IPS-11a (cell line): ENCODE data around the gene ZSCAN20.
"Not testable (repeated sequence)": the region's sequence is repeated elsewhere in the genome, so short reads cannot be mapped to it uniquely, and the experiment has no call there.

ENCODE experiments used
- H3K4me3 ChIP-seq: one replicate; pipeline ENCODE4 v1.5.1; 2013; ENCODE audit warnings: low read depth, low read length, control low read depth

Gene ZSCAN20

DNA sequence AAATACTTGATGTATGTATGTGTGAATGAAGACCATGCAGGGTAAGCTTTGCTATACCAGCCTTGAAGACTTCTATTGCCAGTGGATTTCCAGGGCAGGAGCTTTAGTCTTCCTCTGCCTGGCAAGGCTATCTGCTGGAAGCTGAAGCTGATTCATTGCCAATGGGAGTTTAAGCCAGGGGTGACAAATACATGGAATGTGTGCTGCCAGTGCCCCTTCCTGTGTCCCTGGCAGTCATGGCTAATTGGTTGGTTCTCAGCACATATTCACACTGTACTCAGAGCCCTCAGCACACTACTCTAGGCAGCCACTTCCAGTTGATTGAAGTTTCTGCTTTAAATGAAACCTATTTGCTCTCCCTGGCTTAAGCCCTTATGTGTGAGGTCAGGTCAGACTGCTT is 1.5 kb downstream of the ZSCAN20 start:
- H3K4me3 ChIP-seq = no peak overlapping the region

DNA sequence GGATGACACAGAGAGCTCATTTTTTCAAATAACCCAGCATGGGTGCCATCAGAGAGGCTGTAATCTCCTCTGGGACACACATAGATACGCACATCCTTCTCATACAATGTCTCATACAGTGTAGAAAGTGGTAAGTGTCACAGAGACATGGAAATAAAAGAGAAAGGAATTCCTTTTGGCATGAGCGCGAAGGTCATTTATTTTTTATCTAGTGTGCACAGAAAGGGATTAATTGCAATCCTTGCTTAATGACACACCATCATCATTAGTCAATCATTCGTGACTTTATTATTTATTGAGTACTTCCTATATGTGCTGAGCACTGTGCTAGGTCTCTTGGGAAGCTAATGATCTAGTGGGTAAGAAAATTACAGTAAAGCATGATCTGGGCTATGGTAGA is 5.0 kb downstream of the ZSCAN20 start:
- H3K4me3 ChIP-seq = no peak overlapping the region

DNA sequence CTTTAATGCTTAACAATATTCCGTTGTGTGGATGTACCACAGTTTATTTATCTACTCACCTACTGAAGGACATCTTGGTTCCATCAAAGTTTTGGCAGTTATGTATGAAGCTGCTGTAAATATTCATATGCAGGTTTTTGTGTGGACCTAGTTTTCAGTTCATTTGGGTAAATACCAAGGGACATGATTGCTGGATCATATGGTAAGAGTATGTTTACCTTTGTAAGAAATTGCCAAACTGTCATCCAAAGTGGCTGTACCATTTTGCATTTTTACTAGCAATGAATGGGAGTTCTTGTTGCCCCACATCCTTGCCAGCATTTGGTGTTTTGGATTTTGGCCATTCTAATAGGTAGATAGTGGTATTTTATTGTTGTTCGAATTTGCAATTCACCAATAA is 10.0 kb downstream of the ZSCAN20 start:
- no peak overlapping the region for H3K4me3 ChIP-seq

DNA sequence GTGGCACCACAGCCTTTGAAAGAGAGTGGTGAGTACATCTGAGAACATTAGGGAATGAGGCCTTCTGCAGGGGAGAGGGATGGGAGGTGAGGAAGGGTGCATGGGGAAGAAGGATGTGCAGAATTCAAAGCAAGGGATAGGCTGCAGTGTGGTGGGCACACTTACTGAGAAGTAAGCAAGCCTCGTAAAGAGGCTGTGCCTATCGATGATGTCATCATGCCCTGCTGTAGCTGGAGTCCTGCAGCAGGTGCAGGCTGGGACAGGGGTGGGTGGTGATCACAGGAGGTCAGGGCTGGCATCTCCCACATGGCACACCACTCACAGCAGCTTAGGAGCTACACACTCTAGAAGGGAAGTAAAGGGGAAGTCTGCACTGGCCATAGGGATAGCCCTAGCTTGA is 16.2 kb downstream of the ZSCAN20 start:
- no peak overlapping the region for H3K4me3 ChIP-seq

DNA sequence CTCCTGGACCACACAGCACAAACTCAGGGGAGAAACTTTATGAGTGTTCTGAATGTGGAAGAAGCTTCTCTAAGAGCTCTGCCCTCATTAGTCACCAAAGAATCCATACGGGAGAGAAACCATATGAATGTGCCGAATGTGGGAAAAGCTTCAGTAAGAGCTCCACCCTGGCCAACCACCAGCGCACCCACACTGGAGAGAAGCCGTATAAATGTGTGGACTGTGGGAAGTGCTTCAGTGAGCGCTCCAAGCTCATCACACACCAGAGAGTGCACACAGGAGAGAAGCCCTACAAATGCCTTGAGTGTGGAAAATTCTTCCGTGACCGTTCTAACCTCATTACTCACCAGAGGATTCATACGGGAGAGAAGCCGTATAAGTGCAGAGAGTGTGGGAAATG is 22.5 kb downstream of the ZSCAN20 start:
- no peak overlapping the region for H3K4me3 ChIP-seq

DNA sequence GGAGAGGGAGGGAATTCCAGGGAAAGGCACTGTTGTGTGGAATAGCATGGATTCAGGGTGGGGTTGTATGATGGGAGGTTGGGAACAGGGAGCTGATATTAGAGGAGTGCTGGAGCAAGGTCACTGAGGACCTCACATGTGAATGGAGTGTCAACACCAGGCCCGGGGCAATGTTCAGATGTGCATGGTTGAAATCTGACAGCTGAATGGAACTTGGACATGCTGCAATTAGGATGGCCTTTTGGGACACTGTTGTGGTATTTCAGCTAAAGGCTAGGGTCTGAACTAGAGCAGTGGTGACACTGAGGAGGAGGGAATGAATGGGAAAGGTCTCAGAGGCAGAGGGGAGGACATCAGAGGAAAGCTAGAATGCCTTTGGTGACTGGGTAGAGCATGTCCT is 25.0 kb downstream of the ZSCAN20 start:
- H3K4me3 ChIP-seq = no peak overlapping the region

DNA sequence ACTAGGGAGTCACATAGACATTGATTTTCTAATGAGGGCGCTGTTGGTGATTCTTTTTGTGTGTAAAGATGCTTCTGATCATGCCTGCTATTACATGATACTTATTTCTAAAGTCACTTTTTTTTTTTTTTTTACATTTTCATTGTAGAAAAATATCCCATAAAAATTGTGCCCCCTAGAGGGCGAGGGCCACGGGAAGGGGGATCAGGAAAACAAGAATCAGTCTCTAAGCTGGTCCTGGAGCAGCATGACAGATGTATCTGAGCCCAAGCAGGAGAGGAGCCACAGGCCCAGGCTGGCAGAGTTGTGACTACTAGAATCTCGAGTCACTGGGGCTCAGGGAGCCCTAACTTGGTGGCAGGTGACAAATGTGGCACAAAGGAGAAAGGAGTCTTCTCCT is 28.1 kb downstream of the ZSCAN20 start:
- H3K4me3 ChIP-seq = no peak overlapping the region

DNA sequence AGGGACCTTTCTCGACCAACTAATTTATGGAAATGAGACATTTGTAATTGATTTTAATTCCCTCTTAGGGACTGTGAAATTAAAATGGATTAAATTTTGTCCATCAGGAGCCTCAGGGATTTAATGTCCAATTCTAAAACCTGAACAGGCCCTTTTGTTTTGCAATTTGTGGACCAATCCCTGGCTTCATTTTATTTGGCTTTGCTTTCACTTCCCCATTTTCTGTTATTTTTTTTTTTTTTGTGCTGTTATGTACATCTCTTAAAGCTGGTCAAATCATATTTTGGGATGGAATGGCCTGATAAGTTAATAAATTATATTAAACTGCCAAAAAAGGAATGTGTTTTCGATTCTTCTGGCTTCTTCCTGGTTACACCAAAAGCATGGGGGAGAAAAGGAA is 28.9 kb downstream of the ZSCAN20 start:
- no peak overlapping the region for H3K4me3 ChIP-seq

DNA sequence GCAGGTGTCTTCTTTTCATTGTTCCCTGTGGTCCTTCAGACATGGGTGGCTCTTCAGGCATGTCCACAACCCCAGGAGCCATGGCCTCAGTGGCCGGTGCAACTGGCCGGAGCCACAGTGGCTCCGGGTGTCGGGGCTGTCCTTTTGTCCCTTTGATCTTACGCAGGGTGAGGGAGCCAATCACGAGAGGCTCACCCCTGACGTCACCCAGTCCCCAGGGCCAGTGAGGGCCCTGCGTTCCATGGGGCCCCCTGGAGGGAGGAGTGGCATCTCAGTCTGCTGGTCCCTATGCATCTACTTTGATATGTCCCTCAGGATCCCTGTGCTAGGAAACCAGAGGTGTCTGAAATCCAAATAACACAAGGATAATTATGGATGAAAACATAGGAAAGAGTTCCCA is 29.3 kb downstream of the ZSCAN20 start:
- no peak overlapping the region for H3K4me3 ChIP-seq

DNA sequence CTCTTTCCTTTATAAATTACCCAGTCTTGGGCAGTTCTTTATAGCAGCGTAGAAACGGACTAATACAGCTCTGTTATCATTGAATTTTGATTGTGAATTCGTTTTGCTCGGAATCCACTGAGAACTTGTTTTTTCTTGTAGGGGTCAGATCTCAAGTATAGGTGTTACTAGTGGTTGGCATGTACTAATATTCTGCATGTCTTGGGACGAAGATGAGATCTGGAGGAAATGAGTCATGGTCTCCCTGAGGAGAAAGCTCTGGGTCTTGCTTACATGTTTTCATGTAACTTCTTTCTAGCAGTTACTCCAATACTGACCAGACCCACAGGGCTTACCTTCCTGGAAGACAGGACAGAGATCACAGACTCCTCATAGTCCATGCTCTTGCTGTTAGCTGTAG is 30.3 kb downstream of the ZSCAN20 start:
- H3K4me3 ChIP-seq = no peak overlapping the region

DNA sequence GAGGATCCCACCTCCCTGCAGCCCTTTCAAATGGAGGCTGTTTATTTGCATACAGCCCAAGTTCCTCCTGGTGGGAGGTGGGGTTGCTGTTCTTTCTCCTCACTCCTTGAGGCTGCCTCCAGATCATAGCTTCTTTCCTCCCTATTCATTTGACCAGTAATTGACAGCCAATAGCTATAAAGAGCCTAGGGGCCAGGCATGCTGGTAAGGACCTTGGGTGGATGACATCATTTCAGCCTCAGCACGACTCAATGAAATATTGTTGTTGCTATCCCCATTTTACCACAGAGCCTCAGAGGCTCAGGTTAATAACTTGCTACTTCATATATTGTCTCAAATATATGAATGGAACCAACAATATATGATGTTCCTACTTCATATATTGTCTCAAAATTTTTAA is 31.1 kb downstream of the ZSCAN20 start:
- no peak overlapping the region for H3K4me3 ChIP-seq

DNA sequence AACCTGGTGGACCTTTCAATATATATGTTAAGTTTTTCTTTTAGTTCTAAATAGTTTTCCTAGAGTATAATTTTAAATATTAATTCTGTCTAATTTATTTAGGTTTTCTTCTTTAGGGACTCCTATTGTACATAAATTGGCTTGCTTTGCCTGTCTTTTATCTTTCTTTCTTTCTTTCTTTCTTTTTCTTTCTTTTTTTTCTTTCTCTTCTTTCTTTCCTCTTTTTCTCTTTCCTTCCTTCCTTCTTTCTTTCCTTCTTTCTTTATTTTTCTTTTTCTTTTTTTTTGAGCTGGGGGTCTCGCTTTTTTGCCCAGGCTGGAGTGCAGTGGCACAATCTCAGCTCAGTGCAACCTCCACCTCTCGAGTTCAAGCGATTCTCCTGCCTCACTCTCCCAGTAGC is 35.2 kb downstream of the ZSCAN20 start:
- no peak overlapping the region for H3K4me3 ChIP-seq

DNA sequence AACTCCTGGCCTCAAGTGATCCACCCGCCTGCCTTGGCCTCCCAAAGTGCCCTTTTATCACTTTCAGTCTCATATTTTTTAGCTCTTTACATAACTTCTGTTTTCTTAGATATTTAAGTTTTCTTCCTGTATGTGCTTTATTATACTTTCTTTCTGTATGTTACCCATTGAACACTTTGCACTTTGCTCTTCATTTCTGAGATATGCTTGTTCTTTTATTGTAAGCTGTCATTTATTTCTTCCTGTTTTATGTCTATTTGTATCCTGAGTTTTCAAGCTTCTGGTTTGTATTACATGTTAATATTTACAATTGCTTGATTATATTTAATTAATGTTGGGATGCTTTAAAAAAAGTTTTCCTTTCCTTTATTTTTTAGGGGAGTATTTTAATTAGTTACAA is 35.7 kb downstream of the ZSCAN20 start:
- H3K4me3 ChIP-seq = no peak overlapping the region

DNA sequence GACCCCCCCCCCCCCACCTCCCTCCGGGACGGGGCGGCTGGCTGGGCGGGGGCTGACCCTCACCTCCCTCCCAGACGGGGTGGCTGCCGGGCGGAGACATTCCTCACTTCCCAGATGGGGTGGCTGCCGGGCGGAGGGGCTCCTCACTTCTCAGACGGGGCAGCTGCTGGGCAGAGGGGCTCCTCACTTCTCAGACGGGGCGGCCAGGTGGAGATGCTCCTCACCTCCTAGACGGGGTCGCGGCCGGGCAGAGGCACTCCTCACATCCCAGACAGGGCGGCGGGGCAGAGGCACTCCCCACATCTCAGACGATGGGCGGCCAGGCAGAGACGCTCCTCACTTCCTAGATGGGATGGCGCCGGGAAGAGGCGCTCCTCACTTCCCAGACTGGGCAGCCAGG is 36.8 kb downstream of the ZSCAN20 start:
- H3K4me3 ChIP-seq = not testable (repeated sequence)

DNA sequence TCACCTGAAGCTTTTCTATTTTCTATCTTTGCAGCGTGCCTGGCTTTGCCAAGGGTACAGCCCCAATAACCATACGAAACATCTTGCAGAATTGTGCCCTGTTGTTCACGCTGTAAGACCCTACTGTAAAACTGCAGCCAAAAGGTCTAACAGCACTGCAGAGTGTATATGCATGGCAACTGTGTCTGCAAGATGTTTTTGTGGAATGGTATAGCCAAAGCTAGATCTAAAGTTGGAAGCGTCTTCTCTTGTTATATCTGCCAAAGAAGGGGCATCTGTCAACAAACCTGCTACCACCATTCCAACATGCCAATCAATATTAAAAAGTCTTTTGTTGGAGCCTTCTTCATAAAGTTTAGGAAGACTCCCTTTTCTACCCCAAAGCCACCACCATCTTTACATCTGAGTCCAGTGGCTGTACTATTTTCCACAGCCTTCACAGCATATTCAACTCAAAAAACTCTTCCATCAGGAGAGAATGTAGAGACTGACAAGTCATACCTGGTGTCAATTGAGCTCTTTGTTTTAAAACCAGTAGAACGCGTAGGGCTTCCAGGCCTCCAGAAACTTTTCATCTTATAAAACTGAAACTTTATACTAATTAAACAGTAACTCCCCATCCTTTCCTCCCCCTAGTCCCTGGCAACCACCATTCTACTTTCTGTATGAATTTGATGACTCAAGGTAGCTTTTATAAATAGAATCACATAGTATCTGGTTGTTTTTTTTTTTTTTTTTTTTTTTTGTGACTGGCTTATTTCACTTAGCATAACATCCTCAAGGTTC is 40.0 kb downstream of the ZSCAN20 start:
- H3K4me3 ChIP-seq = no peak overlapping the region

DNA sequence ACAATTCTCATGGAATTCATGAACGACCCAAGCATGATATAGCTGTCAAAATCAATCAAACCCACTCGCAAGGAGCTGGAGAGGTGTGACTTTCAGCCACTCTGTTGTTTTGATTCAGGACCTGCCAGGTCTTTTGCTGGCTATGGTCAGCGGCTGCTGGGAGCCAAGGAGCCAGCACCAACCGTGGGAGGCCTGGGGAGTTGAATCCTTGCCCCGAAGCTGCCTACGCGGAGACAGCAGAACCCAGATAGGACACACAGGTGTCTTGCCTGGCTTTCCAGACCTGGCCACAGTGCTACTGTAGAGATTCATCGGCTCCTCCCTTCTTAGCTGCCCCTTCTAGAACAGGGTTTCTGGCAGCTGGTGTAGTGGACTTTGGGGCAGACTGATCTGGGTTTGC is 42.7 kb downstream of the ZSCAN20 start:
- H3K4me3 ChIP-seq = no peak overlapping the region

DNA sequence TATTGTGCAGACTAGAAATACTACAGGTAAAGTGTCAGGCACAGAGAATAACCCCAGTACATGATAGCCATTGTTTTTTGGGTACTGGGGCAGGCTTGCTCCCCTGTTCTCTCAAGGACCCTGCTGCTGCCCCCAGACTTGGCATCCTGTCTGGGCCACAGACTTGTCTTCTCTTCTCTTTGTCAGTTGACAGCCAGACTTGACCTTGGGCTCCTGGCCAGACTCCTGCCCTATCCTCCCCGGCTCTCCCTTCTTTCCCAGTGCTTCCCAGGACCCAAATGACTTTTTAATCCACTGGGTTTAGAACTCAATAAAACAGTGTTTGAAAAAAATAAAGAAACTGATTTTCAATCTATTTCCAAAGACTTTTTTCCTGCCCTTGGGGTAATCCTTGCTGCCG is 43.2 kb downstream of the ZSCAN20 start:
- no peak overlapping the region for H3K4me3 ChIP-seq

DNA sequence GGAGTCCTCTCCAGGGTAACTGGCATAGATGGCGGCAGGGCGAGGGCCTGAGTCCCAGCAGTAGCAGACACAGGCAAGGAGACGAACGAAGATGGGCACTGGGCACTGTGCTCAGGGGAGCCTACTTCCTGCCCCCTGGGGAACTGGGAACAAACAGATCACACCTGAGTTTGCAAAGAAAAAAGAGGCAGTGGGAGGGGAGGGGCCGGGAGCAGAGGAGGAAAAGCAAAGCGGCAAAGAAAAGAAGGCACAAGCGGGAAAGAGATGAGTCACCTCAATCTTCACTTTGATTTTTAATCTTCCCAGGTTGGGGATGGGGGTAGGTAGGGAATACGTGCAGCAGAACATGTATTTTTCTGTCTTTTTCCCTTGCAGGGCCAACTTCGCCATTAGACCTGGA is 44.0 kb downstream of the ZSCAN20 start:
- no peak overlapping the region for H3K4me3 ChIP-seq

DNA sequence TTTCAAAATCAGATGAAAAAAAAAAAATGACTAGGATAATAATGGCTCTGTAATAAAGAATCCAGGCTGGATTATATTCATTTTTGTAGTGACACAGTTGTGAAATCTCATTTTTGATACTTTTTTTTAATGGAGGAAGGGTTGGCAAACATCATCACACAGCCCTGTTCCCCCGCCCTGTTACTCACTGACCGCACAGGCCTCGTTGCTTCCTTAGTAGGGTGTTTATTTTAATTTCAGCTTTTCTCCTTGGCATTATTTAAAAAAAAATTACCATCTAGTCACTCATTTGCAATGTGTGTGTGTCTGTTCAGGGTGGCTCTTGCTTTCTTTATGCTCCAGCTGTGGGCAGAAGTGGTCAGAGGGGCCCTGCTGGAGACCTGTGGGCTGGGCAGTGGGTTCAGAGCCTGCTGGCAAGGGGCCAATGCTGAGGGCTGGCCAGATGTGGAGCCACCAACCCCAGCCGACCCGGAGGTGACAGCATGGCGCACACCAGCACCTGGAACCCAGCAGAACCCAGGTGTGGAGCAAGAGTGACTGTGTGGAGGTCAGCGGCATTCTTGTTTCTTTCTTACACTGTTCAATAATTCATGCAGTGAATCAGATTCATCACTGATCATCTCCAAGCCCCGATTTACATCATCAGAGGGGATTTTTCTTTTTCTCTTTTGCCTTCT is 44.6 kb downstream of the ZSCAN20 start:
- no peak overlapping the region for H3K4me3 ChIP-seq

DNA sequence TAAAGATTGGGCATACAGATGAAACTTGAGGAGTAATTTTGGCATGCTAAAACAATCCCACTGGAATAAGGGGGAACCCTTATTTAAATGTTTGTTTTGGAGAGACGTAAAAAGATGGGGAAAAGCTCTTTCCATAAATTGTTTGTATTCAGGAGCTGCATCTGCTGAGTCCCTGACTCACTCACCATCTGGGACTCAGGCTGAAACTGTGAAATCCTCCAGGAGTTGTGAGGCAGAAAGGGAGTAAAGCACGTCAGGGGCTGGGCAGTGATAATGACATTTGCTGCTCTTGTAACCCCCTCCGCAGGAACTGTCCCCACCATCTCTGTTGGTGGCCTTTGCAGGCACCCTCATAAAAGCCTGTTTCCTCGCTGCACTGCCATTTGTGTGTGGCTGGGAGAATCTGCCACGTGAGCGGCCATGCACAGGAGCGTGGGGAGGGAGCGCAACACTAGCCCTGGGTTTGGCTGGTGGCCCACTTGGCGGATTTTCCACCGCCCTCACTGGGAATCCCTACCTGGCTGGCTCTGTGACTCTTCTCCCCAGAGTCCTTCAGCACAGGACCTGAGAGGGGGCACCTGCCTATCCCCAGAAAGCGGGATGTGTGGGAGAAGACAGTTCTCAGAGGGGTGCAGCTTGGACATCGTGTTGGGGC is 45.3 kb downstream of the ZSCAN20 start:
- no peak overlapping the region for H3K4me3 ChIP-seq

DNA sequence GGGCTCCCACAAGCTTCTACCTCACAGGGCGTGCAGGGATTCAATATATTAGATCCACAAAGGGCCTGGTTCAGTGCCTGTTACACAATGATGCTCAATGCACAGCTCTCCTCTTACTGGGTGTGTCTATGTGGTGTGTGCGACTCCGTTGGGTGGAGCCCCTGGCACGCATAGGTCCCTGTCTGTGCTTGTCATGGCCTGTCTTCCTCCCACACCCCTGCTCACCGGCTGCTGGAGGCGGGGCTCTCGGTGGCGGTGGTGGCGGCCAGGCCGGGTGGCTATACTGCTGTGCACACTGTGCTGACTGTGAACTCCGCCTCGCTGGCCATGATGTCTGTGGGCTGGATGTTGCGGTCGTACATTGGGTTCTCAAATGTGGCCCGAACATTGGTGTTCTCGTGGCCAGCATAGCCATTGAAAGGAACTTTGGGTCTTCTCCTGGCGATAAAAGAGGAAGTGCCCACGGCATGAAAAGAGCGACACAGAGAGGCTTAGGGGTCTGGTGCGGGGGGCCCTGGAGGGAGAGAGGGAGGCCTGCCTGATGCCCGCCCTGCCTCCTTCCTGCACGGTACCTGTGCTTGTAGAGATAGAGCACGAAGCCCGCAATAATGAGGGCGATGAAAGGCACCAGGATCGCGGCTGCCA is 46.9 kb downstream of the ZSCAN20 start:
- no peak overlapping the region for H3K4me3 ChIP-seq

DNA sequence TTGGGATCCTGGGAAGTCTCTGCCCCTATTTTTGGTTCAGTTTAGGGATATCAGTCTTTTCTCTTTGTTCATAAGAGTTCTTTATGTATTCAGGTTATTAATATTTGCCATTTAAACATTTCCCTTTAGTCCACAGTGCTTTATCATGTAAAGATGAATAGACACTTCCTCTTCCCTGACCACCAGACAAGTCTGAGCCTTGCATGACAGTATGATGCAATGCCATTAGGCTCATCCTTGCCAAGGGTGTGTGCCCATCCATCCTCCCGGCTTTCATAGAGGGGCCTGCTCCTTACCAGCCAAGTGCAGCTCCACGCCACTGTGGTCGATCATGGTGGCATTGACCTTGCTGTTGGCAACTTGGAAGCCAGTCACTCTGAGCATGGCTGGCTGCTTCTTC is 52.1 kb downstream of the ZSCAN20 start:
- H3K4me3 ChIP-seq = no peak overlapping the region
